Hypothalamus (tissue), 51 donors: Measurements from ENCODE around the gene THEM5.

Source experiments
- DNase-seq, 51 donors: peaks; one replicate each; lab custom pipeline; 2025; lab: John Stamatoyannopoulos, UW

THEM5 gene

GRCh38 chr1:151841141-151841540 lies 12.4 kb downstream of the THEM5 start:
- DNase-seq: peak in 5 of 51 donors; percentile 7 to 16 (median 13)

GRCh38 chr1:151840421-151840820 lies 13.1 kb downstream of the THEM5 start:
- peak in 2 of 51 donors; percentile 41 to 69 for DNase-seq

- DNase-seq: peak in 50 of 51 donors; percentile 22 to 90 (median 72)
Measured at GRCh38 chr1:151839457-151840403, 13.8 kb downstream of the THEM5 start, which contains the start of gene C2CD4D. Gene C2CD4D (minus strand): TSS chr1:151839820. CDS start chr1:151838989, 831 bp downstream.

GRCh38 chr1:151839082-151839412 lies 14.5 kb downstream of the THEM5 start:
- DNase-seq: peak in 1 of 51 donors; percentile 9

- DNase-seq: peak in 2 of 51 donors; percentile 11 to 31
Measured at GRCh38 chr1:151838222-151839081, 15.1 kb downstream of the THEM5 start.

GRCh38 chr1:151837884-151838221 lies 15.7 kb downstream of the THEM5 start:
- no peak for DNase-seq

GRCh38 chr1:151837197-151837596 lies 16.3 kb downstream of the THEM5 start:
- no peak for DNase-seq

- DNase-seq: no peak
Measured at GRCh38 chr1:151835596-151835995, 17.9 kb downstream of the THEM5 start.

- no peak for DNase-seq
Measured at GRCh38 chr1:151834239-151834638, 19.3 kb downstream of the THEM5 start.

- peak in 1 of 51 donors; percentile 1 for DNase-seq
Measured at GRCh38 chr1:151833172-151833900, 20.2 kb downstream of the THEM5 start.

- peak in 36 of 51 donors; percentile 2 to 75 (median 39) for DNase-seq
Measured at GRCh38 chr1:151832318-151832980, 21.1 kb downstream of the THEM5 start.

- peak in 2 of 51 donors; percentile 19 to 31 for DNase-seq
Measured at GRCh38 chr1:151831605-151832004, 21.9 kb downstream of the THEM5 start, which contains the start of gene RORC. Gene RORC (minus strand): TSS chr1:151831802. CDS start chr1:151831764, 38 bp downstream.

- no peak for DNase-seq
Measured at GRCh38 chr1:151831256-151831591, 22.3 kb downstream of the THEM5 start.

- no peak for DNase-seq
Measured at GRCh38 chr1:151830055-151830454, 23.5 kb downstream of the THEM5 start.

- no peak for DNase-seq
Measured at GRCh38 chr1:151829352-151830046, 24.0 kb downstream of the THEM5 start.

GRCh38 chr1:151828921-151829320 lies 24.6 kb downstream of the THEM5 start:
- DNase-seq: peak in 9 of 51 donors; percentile 6 to 24 (median 12)

- DNase-seq: no peak
Measured at GRCh38 chr1:151827853-151828252, 25.7 kb downstream of the THEM5 start.

- DNase-seq: peak in 1 of 51 donors; percentile 18
Measured at GRCh38 chr1:151825751-151826660, 27.5 kb downstream of the THEM5 start.
